HepG2 (cell line): ENCODE measurements around the gene PLEKHG5. TPM values are rescaled to one million over a fixed set of nuclear protein-coding genes. Genes with fewer than 3 reads are reported as not detected.
A peak's percentile ranks its signal among the peaks of the same experiment; 100 is the strongest.

Experiments
- ARNTL ChIP-seq: sonication (generic); formaldehyde crosslinking; IDR thresholded peaks from 2 replicates; pipeline ENCODE4 v1.4.0; 2020; ENCODE audit warnings: mild to moderate bottlenecking, missing genetic modification reagents
- FOSL1 ChIP-seq: sonication (generic); formaldehyde crosslinking; IDR thresholded peaks from 2 replicates; pipeline ENCODE4 v1.9.0; 2021; ENCODE audit warnings: missing genetic modification reagents, borderline replicate concordance
- GATA4 ChIP-seq: sonication (generic); IDR thresholded peaks from 2 replicates; pipeline ENCODE4 v1.6.1; 2016; ENCODE audit warnings: antibody characterized with exemption, low read depth, borderline replicate concordance
- POLR2A ChIP-seq, 2 experiments: IDR thresholded peaks; 2 replicates each; pipeline ENCODE4 v1.6.1; 2011; ENCODE audit warnings: low read depth in 2 of 2, low read length in 2 of 2, mild to moderate bottlenecking in 1 of 2, moderate library complexity in 1 of 2; ENCODE audit not compliant: insufficient read depth in 1 of 2
- RBAK ChIP-seq: sonication (generic); formaldehyde crosslinking; IDR thresholded peaks from 2 replicates; pipeline ENCODE4 v1.5.1; 2020; ENCODE audit warnings: mild to moderate bottlenecking, missing genetic modification reagents
- ZFP82 ChIP-seq: sonication (generic); formaldehyde crosslinking; IDR thresholded peaks from 2 replicates; pipeline ENCODE4 v1.5.1; 2020; ENCODE audit warnings: mild to moderate bottlenecking, missing genetic modification reagents, borderline replicate concordance
- polyA plus RNA-seq, 8 experiments: library from polyadenylated mRNA; depleted of rRNA in 3 of 8; stranded (reverse) in 7 of 8; unstranded in 1 of 8; fragments of >200 nt; fragmentation: Illumina TruSeq in 4 of 8; extraction: Trizol in 4 of 8; gene quantifications; 2 replicates each; pipeline versions ENCODE4 v1.2.1 to v1.2.3, GENCODE V29; 2011 to 2016; ENCODE audit warnings: low read depth in 4 of 8, missing spikeins in 1 of 8, mixed read lengths in 1 of 8; ENCODE audit not compliant: insufficient read depth in 1 of 8
- total RNA-seq, 5 experiments: library from RNA; depleted of rRNA; stranded (reverse); fragments of >200 nt; fragmentation: Illumina TruSeq; extraction: Trizol; gene quantifications; 2 replicates each; pipeline ENCODE4 v1.2.3, GENCODE V29; 2016; ENCODE audit warnings: low read depth in 1 of 5
- TF ChIP-seq, protein P1 (sequence below): IDR thresholded peaks from 2 replicates; pipeline ENCODE4 v1.6.1; 2012; ENCODE audit warnings: low read length, improper control_type of control experiment
- TF ChIP-seq, protein P2 (sequence below): sonication (generic); formaldehyde crosslinking; IDR thresholded peaks from 2 replicates; pipeline ENCODE4 v1.8.0; 2022; ENCODE audit warnings: mild to moderate bottlenecking, missing genetic modification reagents
- TF ChIP-seq, protein P3 (sequence below): IDR thresholded peaks from 2 replicates; pipeline ENCODE4 v1.6.1; 2016; ENCODE audit warnings: control low read depth
- TF ChIP-seq, protein P4 (sequence below), 2 experiments: fragments of 450-650 bp in 1 of 2; sonication (generic) in 1 of 2; formaldehyde crosslinking in 1 of 2; IDR thresholded peaks; 2 replicates each; pipeline versions ENCODE4 v1.6.1 to v1.8.0; 2016 to 2022; ENCODE audit warnings: antibody characterized with exemption in 1 of 2, mild to moderate bottlenecking in 1 of 2, missing genetic modification reagents in 1 of 2

PLEKHG5 gene
- total and polyA plus RNA-seq, 2 of the 13 experiments (the other 11 are each of a cell fraction or from before 2014, with no cell fraction given) = 1.9 to 3.5 TPM

DNA sequence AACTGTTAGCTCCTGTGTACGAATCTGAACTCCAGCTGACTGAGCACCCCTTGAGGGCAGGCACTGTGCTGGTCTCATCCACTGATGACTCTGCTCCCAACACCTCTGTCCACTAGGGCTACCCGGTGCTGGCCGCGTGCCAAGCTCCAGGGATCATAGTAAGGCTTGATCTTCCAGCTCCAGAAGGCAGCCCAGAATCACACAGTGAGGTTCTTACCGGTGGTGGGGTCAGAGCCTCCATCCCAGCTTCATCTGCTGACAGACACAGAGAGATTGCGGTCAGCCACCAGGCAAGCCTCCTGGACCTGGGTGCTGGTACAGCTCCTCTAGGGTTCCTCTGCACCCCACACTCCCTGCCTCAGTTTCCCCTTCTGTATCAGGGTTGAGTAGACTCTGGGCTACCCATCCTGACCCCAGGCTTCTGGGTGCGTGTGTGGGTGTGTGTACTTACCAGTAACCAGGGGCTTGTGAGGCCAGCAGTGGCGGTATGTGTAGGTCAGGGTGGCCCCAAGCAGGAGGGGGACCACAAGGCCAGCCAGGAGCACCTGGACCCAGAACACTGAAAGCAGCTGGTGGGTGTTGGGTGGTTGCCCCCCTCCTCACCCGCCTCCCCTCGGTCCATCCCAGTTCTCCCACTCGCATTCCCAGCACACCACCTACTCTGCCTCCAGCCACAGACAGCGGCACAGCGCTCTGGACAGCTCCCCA, 28.9 kb downstream of the PLEKHG5 start (continued):
- TF ChIP-seq, protein P1, sequence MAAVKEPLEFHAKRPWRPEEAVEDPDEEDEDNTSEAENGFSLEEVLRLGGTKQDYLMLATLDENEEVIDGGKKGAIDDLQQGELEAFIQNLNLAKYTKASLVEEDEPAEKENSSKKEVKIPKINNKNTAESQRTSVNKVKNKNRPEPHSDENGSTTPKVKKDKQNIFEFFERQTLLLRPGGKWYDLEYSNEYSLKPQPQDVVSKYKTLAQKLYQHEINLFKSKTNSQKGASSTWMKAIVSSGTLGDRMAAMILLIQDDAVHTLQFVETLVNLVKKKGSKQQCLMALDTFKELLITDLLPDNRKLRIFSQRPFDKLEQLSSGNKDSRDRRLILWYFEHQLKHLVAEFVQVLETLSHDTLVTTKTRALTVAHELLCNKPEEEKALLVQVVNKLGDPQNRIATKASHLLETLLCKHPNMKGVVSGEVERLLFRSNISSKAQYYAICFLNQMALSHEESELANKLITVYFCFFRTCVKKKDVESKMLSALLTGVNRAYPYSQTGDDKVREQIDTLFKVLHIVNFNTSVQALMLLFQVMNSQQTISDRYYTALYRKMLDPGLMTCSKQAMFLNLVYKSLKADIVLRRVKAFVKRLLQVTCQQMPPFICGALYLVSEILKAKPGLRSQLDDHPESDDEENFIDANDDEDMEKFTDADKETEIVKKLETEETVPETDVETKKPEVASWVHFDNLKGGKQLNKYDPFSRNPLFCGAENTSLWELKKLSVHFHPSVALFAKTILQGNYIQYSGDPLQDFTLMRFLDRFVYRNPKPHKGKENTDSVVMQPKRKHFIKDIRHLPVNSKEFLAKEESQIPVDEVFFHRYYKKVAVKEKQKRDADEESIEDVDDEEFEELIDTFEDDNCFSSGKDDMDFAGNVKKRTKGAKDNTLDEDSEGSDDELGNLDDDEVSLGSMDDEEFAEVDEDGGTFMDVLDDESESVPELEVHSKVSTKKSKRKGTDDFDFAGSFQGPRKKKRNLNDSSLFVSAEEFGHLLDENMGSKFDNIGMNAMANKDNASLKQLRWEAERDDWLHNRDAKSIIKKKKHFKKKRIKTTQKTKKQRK = no peak
- TF ChIP-seq, protein P2, sequence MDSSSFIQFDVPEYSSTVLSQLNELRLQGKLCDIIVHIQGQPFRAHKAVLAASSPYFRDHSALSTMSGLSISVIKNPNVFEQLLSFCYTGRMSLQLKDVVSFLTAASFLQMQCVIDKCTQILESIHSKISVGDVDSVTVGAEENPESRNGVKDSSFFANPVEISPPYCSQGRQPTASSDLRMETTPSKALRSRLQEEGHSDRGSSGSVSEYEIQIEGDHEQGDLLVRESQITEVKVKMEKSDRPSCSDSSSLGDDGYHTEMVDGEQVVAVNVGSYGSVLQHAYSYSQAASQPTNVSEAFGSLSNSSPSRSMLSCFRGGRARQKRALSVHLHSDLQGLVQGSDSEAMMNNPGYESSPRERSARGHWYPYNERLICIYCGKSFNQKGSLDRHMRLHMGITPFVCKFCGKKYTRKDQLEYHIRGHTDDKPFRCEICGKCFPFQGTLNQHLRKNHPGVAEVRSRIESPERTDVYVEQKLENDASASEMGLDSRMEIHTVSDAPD (CRISPR knock-in tag) = 0 out of 2 replicates have a peak, but pooled peaks have one; percentile 15
- no peak for TF ChIP-seq FOSL1 (CRISPR knock-in tag)
- no peak for TF ChIP-seq ARNTL
- TF ChIP-seq POLR2A (IDR thresholded peaks at IDR 0.05; ENCODE audit: insufficient read depth in 1 of 2, low read depth in 2 of 2, low read length in 2 of 2) = peak in 1 of 2 experiments; percentile 66; a peak in 2 of 4 replicates
- no peak for TF ChIP-seq GATA4
- TF ChIP-seq, protein P3, sequence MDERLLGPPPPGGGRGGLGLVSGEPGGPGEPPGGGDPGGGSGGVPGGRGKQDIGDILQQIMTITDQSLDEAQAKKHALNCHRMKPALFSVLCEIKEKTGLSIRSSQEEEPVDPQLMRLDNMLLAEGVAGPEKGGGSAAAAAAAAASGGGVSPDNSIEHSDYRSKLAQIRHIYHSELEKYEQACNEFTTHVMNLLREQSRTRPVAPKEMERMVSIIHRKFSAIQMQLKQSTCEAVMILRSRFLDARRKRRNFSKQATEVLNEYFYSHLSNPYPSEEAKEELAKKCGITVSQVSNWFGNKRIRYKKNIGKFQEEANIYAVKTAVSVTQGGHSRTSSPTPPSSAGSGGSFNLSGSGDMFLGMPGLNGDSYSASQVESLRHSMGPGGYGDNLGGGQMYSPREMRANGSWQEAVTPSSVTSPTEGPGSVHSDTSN (CRISPR knock-in tag) = no peak
- TF ChIP-seq ZFP82 (CRISPR knock-in tag) = no peak
- TF ChIP-seq, protein P4, sequence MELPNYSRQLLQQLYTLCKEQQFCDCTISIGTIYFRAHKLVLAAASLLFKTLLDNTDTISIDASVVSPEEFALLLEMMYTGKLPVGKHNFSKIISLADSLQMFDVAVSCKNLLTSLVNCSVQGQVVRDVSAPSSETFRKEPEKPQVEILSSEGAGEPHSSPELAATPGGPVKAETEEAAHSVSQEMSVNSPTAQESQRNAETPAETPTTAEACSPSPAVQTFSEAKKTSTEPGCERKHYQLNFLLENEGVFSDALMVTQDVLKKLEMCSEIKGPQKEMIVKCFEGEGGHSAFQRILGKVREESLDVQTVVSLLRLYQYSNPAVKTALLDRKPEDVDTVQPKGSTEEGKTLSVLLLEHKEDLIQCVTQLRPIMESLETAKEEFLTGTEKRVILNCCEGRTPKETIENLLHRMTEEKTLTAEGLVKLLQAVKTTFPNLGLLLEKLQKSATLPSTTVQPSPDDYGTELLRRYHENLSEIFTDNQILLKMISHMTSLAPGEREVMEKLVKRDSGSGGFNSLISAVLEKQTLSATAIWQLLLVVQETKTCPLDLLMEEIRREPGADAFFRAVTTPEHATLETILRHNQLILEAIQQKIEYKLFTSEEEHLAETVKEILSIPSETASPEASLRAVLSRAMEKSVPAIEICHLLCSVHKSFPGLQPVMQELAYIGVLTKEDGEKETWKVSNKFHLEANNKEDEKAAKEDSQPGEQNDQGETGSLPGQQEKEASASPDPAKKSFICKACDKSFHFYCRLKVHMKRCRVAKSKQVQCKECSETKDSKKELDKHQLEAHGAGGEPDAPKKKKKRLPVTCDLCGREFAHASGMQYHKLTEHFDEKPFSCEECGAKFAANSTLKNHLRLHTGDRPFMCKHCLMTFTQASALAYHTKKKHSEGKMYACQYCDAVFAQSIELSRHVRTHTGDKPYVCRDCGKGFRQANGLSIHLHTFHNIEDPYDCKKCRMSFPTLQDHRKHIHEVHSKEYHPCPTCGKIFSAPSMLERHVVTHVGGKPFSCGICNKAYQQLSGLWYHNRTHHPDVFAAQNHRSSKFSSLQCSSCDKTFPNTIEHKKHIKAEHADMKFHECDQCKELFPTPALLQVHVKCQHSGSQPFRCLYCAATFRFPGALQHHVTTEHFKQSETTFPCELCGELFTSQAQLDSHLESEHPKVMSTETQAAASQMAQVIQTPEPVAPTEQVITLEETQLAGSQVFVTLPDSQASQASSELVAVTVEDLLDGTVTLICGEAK (IDR thresholded peaks at IDR 0.05) = no peak
- TF ChIP-seq, protein P4 (CRISPR knock-in tag; IDR thresholded peaks at IDR 0.05) = no peak
- TF ChIP-seq RBAK (CRISPR knock-in tag) = no peak
